ENCODE measurements around the gene ABCG8. TPM values are rescaled to one million over a fixed set of nuclear protein-coding genes. Genes with fewer than 3 reads are reported as not detected.

The ABCG8 gene
- total RNA-seq, 1 donor from 2014 or later = not detected

GRCh38 chr2:43889416-43889815, 50.6 kb downstream of the ABCG8 start:
- no peak overlapping the region for H3K4me3 Mint-ChIP-seq (ENCODE audit: low read depth)
- H3K27me3 Mint-ChIP-seq = no peaks in the 10 kb centered on the region
- no peaks in the 10 kb centered on the region for H3K9me3 Mint-ChIP-seq (ENCODE audit: low read depth)
- H3K27ac Mint-ChIP-seq = no peak overlapping the region
- no peaks in the 10 kb centered on the region for H3K4me1 Mint-ChIP-seq (ENCODE audit: low read depth)
- H3K36me3 Mint-ChIP-seq (ENCODE audit: insufficient read depth) = peaks cover 40% of the 10 kb centered on the region
- no peak for TF ChIP-seq CTCF (IDR thresholded peaks at IDR 0.05; ENCODE audit: unreplicated experiment)
- no peak for DNase-seq (ENCODE audit: low spot score, unreplicated experiment)

- no peaks in the 10 kb centered on the region for H3K4me1 Mint-ChIP-seq (ENCODE audit: low read depth)
- no peaks in the 10 kb centered on the region for H3K9me3 Mint-ChIP-seq (ENCODE audit: low read depth)
- H3K4me3 Mint-ChIP-seq (ENCODE audit: low read depth) = no peak overlapping the region
- TF ChIP-seq CTCF (IDR thresholded peaks at IDR 0.05; ENCODE audit: unreplicated experiment) = no peak
- no peaks in the 10 kb centered on the region for H3K27me3 Mint-ChIP-seq
- H3K27ac Mint-ChIP-seq = no peak overlapping the region
- H3K36me3 Mint-ChIP-seq (ENCODE audit: insufficient read depth) = peaks cover 41% of the 10 kb centered on the region
- no peak for DNase-seq (ENCODE audit: low spot score, unreplicated experiment)
Measured at GRCh38 chr2:43890855-43891254, 52.1 kb downstream of the ABCG8 start.

GRCh38 chr2:43894743-43895142, 56.0 kb downstream of the ABCG8 start:
- peaks cover 20% of the 10 kb centered on the region for H3K4me1 Mint-ChIP-seq (ENCODE audit: low read depth)
- H3K27me3 Mint-ChIP-seq = no peaks in the 10 kb centered on the region
- DNase-seq (ENCODE audit: low spot score, unreplicated experiment) = no peak
- peaks cover 34% of the 10 kb centered on the region for H3K36me3 Mint-ChIP-seq (ENCODE audit: insufficient read depth)
- no peak overlapping the region for H3K4me3 Mint-ChIP-seq (ENCODE audit: low read depth)
- no peak for TF ChIP-seq CTCF (IDR thresholded peaks at IDR 0.05; ENCODE audit: unreplicated experiment)
- H3K9me3 Mint-ChIP-seq (ENCODE audit: low read depth) = no peaks in the 10 kb centered on the region
- no peak overlapping the region for H3K27ac Mint-ChIP-seq

- no peak overlapping the region for H3K4me3 Mint-ChIP-seq (ENCODE audit: low read depth)
- H3K9me3 Mint-ChIP-seq (ENCODE audit: low read depth) = no peaks in the 10 kb centered on the region
- peaks cover 27% of the 10 kb centered on the region for H3K36me3 Mint-ChIP-seq (ENCODE audit: insufficient read depth)
Measured at GRCh38 chr2:43896906-43897305, 58.1 kb downstream of the ABCG8 start.

GRCh38 chr2:43897492-43897891, 58.7 kb downstream of the ABCG8 start:
- Mint-ChIP-seq H3K36me3 (ENCODE audit: insufficient read depth) (peaks cover 24% of the 10 kb centered on the region), H3K4me3 (ENCODE audit: low read depth) (no peak overlapping the region), H3K4me1 (ENCODE audit: low read depth) (peaks cover 23% of the 10 kb centered on the region), H3K27ac (peak overlapping the region; percentile 13), H3K9me3 (ENCODE audit: low read depth) (no peaks in the 10 kb centered on the region), H3K27me3 (no peaks in the 10 kb centered on the region)
- no peak for DNase-seq (ENCODE audit: low spot score, unreplicated experiment)
- no peak for TF ChIP-seq CTCF (IDR thresholded peaks at IDR 0.05; ENCODE audit: unreplicated experiment)

More at GRCh38 chr2:43896906-43897305, 58.1 kb downstream of the ABCG8 start:
- no peak for DNase-seq (ENCODE audit: low spot score, unreplicated experiment)
- TF ChIP-seq CTCF (IDR thresholded peaks at IDR 0.05; ENCODE audit: unreplicated experiment) = no peak
- H3K27me3 Mint-ChIP-seq = no peaks in the 10 kb centered on the region
- H3K4me1 Mint-ChIP-seq (ENCODE audit: low read depth) = peaks cover 23% of the 10 kb centered on the region
- no peak overlapping the region for H3K27ac Mint-ChIP-seq
